ENCODE results near the gene RASGRP2. TPM values are rescaled to one million over a fixed set of nuclear protein-coding genes. Genes with fewer than 3 reads are reported as not detected.

Gene RASGRP2
- total RNA-seq, 2 experiments from 2014 or later = 2.7 to 3.1 TPM

GRCh38 chr11:64726867-64727530 lies 16.9 kb downstream of the RASGRP2 start:
- ChIA-PET CTCF (no interaction called here), POLR2A (no interaction called here)

- ChIA-PET POLR2A (no interaction called here), CTCF (interaction anchor here (0.9 to 1.5 kb wide), 2 partner anchors 16 to 37 kb away, joined by 4 to 7 read pairs; no protein-coding TSS in a partner anchor)
Measured at GRCh38 chr11:64726211-64726641, 17.7 kb downstream of the RASGRP2 start.

- CTCF ChIA-PET = interaction anchor here (0.6 to 1.5 kb wide), 4 partner anchors 16 to 36 kb away, joined by 3 to 7 read pairs (median 4); partner anchors contain the start of gene RASGRP2
- POLR2A ChIA-PET = no interaction called here
Measured at GRCh38 chr11:64724863-64725532, 18.9 kb downstream of the RASGRP2 start.

DNA sequence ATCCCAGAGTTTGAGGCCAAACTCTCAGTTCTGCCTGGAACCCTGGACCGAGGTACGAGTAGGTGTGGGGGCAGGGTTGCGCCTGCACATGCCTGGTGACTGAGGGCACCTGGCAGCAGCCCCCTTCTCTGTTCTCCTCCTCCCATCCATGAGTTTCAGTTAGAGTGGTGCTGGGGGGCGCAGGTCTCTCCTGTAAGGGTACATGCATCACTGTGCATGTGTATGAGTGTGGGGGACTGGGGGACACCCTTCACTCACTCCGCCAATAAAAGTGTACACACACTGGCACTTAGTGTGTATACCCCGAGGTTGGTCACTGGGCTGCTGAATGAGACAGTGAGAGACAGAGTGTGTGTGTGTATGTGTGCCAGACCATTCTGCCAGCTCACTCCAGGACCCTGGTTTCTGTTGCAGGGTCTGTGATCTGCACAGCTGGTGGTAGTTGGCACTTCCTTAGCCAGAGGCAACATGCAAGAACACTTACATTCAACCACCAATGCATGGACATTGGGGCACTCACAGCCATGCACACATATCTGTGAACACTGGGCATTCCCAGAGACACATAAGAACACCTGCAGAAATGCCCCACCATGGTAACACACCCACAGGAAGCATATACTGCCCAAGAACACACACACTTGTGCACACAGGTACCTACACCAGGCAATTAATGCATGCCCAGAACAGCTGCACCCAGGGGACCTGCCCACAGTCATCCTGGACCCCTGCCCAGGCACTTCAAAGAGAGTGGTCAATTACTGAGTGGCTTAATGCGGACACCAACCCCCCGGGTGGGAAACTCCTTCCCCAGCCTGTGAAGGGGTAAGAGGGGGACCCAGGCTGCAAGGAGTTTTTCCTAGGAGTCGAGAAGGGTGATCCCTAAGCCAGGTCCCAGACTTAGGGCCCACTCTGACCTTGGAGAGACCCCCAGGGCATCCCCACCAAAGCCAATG lies 19.8 kb downstream of the RASGRP2 start:
- CTCF ChIA-PET = no interaction called here
- POLR2A ChIA-PET = no interaction called here

GRCh38 chr11:64723117-64723906 lies 20.6 kb downstream of the RASGRP2 start, which contains the start of gene NRXN2:
Gene NRXN2, minus strand, starts transcription at chr11:64723197. Its CDS starts 9,498 bp downstream, at chr11:64713699.
- CTCF ChIA-PET = no interaction called here

GRCh38 chr11:64722141-64723065 lies 21.5 kb downstream of the RASGRP2 start:
- ChIA-PET CTCF (interaction anchor here (0.8 to 1.7 kb wide), 3 partner anchors 17 to 274 kb away, joined by 3 to 11 read pairs (median 3); no protein-coding TSS in a partner anchor), POLR2A (interaction anchor here (0.6 kb wide), 1 partner anchor 36 kb away, joined by 7 read pairs; no protein-coding TSS in a partner anchor)

More at GRCh38 chr11:64723117-64723906, 20.6 kb downstream of the RASGRP2 start, which contains the start of gene NRXN2:
- POLR2A ChIA-PET = interaction anchor here (0.6 kb wide), 1 partner anchor 37 kb away, joined by 7 read pairs; no protein-coding TSS in a partner anchor

- ChIA-PET CTCF (interaction anchor here (1.0 to 1.7 kb wide), 2 partner anchors 33 to 272 kb away, joined by 3 to 11 read pairs; no protein-coding TSS in a partner anchor), POLR2A (no interaction called here)
Measured at GRCh38 chr11:64721359-64721699, 22.6 kb downstream of the RASGRP2 start.

DNA sequence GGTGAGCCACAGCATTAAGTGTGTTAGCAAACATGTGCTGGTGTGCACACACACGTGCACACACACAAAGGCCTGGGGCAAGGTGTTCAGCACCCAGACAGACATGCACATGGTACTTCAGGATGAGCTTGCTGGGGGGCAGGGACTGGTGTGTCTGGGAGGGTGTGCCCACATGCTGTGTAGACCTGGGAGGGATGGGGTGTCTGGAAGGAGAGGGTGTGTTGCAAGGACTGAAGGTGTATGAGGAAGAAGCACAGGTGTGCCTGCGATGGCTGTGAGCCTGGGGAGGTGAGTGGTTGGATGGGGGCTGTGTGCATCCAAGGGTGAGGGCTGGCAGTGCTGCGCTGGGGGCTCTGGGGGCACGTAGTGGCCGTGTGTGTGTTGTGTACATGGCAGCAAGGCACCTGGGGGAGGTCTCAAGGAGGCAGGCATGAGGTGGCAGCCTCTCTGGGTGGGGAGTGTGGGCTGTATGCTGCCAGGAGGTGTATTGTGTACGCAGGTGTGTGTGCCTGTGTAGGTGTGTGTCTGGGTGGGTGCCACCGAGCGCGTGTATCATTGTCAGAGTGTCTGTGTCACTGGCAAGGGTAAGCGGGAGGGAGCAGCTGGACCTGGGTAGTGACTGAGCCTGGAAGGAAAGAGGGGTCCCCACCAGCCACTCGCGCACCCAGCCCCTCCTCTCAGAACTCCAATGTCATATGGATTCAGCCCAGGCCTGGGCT lies 23.1 kb downstream of the RASGRP2 start:
- ChIA-PET CTCF (no interaction called here), POLR2A (no interaction called here)

GRCh38 chr11:64720167-64720566 lies 23.8 kb downstream of the RASGRP2 start:
- ChIA-PET CTCF (no interaction called here), POLR2A (no interaction called here)

- POLR2A ChIA-PET = no interaction called here
- CTCF ChIA-PET = no interaction called here
Measured at GRCh38 chr11:64719406-64719805, 24.5 kb downstream of the RASGRP2 start.

GRCh38 chr11:64718780-64719124 lies 25.2 kb downstream of the RASGRP2 start:
- ChIA-PET CTCF (no interaction called here), POLR2A (no interaction called here)

DNA sequence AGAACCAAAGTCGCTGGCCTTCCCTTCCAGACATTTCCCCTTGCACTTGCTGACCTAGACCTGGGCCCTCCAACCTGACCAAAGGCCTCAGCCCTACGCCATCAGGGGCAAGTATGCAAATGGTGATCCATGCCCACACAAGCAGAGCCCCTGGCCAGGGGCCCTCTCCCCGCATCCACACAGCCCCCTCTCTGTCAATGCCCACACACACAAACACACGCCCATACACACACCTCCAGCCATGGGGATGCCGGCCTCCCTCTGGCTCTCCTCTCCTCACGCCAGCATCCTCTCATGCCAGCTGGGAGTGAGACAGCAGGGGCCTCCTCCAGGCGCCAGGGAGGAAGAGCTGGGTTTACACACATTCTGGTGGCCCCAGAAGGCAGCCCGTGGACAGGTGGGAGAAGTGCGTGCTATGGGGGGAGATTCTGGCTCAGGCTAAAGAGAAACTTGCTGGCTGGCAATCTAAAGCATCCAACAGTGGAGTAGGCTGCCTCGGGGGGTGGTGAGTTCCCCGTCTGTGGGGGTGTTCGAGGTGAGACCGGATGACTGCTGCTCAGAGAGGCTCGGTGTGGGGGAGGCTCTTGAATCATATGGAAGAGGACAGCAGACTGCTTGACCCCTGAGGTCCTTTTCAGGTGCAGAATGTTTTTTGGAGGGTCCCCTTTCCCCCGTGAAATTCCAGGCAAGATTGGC lies 25.7 kb downstream of the RASGRP2 start:
- CTCF ChIA-PET = interaction anchor here (0.8 to 1.1 kb wide), 2 partner anchors 30 to 67 kb away, joined by 3 read pairs; no protein-coding TSS in a partner anchor
- POLR2A ChIA-PET = no interaction called here

GRCh38 chr11:64717268-64717578 lies 26.7 kb downstream of the RASGRP2 start:
- ChIA-PET CTCF (interaction anchor here (0.9 to 1.1 kb wide), 2 partner anchors 29 to 66 kb away, joined by 3 read pairs; no protein-coding TSS in a partner anchor), POLR2A (no interaction called here)

DNA sequence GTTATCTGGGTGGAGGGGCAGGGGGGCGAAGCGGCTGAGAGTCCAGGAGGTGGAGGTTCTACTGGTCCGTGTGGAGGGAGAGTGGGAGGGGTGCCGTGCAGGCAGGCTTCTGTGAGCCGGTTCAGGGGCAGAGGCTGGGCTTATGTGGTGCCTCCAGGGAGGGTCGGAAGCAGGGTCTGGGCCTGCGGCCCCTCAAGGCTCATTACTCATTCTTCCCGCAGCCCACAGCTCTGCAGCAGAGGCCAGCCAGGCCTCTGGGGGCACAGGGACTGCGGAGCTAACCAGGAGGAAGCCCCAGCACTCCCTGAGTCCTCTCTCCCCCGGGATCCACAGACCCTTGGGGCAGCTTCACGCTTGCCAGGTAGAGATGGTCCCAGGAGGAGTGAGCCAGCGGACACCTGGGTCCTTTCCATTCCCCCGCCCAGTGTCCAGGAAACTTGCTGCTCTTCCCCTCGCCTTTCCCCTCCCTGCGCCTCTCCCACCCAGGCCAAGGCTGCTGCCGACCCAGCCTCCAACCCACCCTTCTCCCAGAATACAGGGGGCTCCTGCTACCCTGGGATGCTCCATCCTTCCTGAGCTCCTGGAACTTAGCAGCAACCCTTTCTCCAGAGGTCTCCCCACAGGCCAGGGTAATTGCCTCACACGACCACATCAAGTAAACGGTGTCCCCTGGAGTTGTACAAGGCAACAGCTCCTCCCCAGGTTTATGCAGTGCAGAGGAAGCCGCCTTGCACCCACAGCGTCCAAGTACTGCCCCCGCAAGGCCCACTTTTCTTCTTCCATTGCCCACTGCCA lies 27.3 kb downstream of the RASGRP2 start:
- CTCF ChIA-PET = interaction anchor here (0.9 to 1.1 kb wide), 2 partner anchors 28 to 66 kb away, joined by 3 read pairs; no protein-coding TSS in a partner anchor
- POLR2A ChIA-PET = no interaction called here

DNA sequence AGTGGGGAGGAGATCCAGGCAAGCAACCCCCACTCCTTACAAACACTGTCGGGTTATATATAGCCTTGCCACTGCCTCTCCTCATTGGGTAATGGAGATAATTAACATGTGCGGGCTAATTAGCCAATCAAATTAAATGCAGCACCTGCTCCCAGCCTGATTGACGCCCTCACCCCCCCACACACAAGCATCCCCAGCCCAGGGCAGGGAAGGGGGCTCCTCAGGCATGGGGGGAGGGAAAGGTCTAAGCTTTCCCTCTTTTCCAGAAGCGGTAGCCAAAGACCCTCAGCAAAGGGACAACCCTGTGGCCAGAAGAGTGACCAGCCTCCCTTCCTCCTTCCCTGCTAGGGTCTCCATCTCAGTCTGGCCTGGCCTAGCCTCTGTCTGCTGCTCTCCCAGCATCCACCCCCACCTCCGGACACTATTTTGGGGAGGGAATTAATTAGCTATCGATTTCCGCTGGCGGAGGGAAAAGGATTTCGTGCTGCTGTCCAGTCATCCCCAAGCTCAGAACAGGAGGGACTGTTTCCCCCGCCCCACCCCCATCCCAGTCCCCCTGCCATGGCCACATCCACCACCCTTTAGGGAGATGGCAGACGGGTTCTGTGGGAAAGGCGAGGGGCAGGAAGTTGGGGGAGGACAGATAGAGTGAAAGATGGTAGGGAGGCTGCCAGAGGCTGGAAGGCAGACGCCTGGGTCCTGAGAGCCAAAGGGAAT lies 28.0 kb downstream of the RASGRP2 start:
- POLR2A ChIA-PET = no interaction called here
- CTCF ChIA-PET = interaction anchor here (1.0 kb wide), 1 partner anchor 23 kb away, joined by 4 read pairs; no protein-coding TSS in a partner anchor
